CD4-positive, alpha-beta T cell treated with Interleukin-10 for 1 hour (primary cell): ENCODE measurements around the gene LYZL1.
"Not testable (repeated sequence)": the region's sequence is repeated elsewhere in the genome, so short reads cannot be mapped to it uniquely, and the experiment has no call there.

Experiments
- DNase-seq: peaks from one replicate; pipeline ENCODE4 v3.0.0-alpha.2; 2020

The LYZL1 gene

GRCh38 chr10:29288906-29289305 is at the start of gene LYZL1:
Gene LYZL1, plus strand, starts transcription at chr10:29289070. Its CDS starts 2,798 bp downstream, at chr10:29291868.
- not testable (repeated sequence) for DNase-seq

GRCh38 chr10:29239569-29240472 is 49.0 kb upstream of the LYZL1 start:
- DNase-seq = no peak

- DNase-seq = no peak
Observed at GRCh38 chr10:29240986-29241660, 47.7 kb upstream of the LYZL1 start.

- no peak for DNase-seq
Observed at GRCh38 chr10:29241925-29242324, 46.9 kb upstream of the LYZL1 start.

- no peak for DNase-seq
Observed at GRCh38 chr10:29243066-29243465, 45.8 kb upstream of the LYZL1 start.

- no peak for DNase-seq
Observed at GRCh38 chr10:29243750-29244149, 45.1 kb upstream of the LYZL1 start.

GRCh38 chr10:29244978-29245377 is 43.9 kb upstream of the LYZL1 start:
- DNase-seq = no peak

GRCh38 chr10:29245476-29245875 is 43.4 kb upstream of the LYZL1 start:
- no peak for DNase-seq

- DNase-seq = no peak
Observed at GRCh38 chr10:29246449-29246848, 42.4 kb upstream of the LYZL1 start.

GRCh38 chr10:29248158-29248557 is 40.7 kb upstream of the LYZL1 start:
- no peak for DNase-seq

- no peak for DNase-seq
Observed at GRCh38 chr10:29249018-29249417, 39.9 kb upstream of the LYZL1 start.

- no peak for DNase-seq
Observed at GRCh38 chr10:29250066-29250465, 38.8 kb upstream of the LYZL1 start.

GRCh38 chr10:29252811-29253689 is 35.8 kb upstream of the LYZL1 start:
- DNase-seq = no peak

- no peak for DNase-seq
Observed at GRCh38 chr10:29253690-29254029, 35.2 kb upstream of the LYZL1 start.

GRCh38 chr10:29254123-29255046 is 34.5 kb upstream of the LYZL1 start:
- no peak for DNase-seq

- no peak for DNase-seq
Observed at GRCh38 chr10:29255104-29255503, 33.8 kb upstream of the LYZL1 start.

- DNase-seq = no peak
Observed at GRCh38 chr10:29256019-29256418, 32.9 kb upstream of the LYZL1 start.

- no peak for DNase-seq
Observed at GRCh38 chr10:29256586-29256985, 32.3 kb upstream of the LYZL1 start.

- DNase-seq = no peak
Observed at GRCh38 chr10:29257106-29257783, 31.6 kb upstream of the LYZL1 start.

- no peak for DNase-seq
Observed at GRCh38 chr10:29257784-29258135, 31.1 kb upstream of the LYZL1 start.

- no peak for DNase-seq
Observed at GRCh38 chr10:29259498-29259897, 29.4 kb upstream of the LYZL1 start.

- no peak for DNase-seq
Observed at GRCh38 chr10:29263506-29263905, 25.4 kb upstream of the LYZL1 start.
